Uterus (tissue), 2 donors: ENCODE results near the gene ATP6V1C2.

ENCODE experiments used
- POLR2A ChIP-seq, 2 donors: fragments of 450-650 bp; IDR thresholded peaks; one replicate each; pipeline ENCODE4 v1.6.1; 2016; ENCODE audit warnings: antibody characterized with exemption in 2 of 2, mild to moderate bottlenecking in 1 of 2, moderate library complexity in 1 of 2
- TF ChIP-seq, protein P1 (sequence below), 4 experiments: fragments of 200-600 bp in 2 of 4; fragments of 450-650 bp in 2 of 4; sonication (generic) in 2 of 4; IDR thresholded peaks; one replicate each; pipeline ENCODE4 v1.5.1; 2016 to 2019; ENCODE audit warnings: antibody characterized with exemption in 4 of 4, mild to moderate bottlenecking in 2 of 4, moderate library complexity in 1 of 4

GRCh38 chr2:10779776-10780490 is 58.5 kb downstream of the ATP6V1C2 start:
- TF ChIP-seq, protein P1, sequence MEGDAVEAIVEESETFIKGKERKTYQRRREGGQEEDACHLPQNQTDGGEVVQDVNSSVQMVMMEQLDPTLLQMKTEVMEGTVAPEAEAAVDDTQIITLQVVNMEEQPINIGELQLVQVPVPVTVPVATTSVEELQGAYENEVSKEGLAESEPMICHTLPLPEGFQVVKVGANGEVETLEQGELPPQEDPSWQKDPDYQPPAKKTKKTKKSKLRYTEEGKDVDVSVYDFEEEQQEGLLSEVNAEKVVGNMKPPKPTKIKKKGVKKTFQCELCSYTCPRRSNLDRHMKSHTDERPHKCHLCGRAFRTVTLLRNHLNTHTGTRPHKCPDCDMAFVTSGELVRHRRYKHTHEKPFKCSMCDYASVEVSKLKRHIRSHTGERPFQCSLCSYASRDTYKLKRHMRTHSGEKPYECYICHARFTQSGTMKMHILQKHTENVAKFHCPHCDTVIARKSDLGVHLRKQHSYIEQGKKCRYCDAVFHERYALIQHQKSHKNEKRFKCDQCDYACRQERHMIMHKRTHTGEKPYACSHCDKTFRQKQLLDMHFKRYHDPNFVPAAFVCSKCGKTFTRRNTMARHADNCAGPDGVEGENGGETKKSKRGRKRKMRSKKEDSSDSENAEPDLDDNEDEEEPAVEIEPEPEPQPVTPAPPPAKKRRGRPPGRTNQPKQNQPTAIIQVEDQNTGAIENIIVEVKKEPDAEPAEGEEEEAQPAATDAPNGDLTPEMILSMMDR (IDR thresholded peaks at IDR 0.05) = no peak
- no peak for TF ChIP-seq POLR2A (IDR thresholded peaks at IDR 0.05)
